GM19463 (cell line): ENCODE results near the gene PAQR6.

Experiments
- ATAC-seq: cut with Tn5 transposase; IDR thresholded peaks from one replicate; pipeline ENCODE4 v1.9.1; 2021; ENCODE audit warnings: mild to moderate bottlenecking, moderate library complexity; ENCODE audit not compliant: unreplicated experiment

PAQR6 gene

GRCh38 chr1:156263288-156263655 lies 15.4 kb upstream of the PAQR6 start:
- no peak for ATAC-seq

- no peak for ATAC-seq
These were observed 14.8 kb upstream of the PAQR6 start for GRCh38 chr1:156262461-156263287.

- ATAC-seq: no peak
These were observed 13.0 kb upstream of the PAQR6 start for GRCh38 chr1:156260896-156261295.

GRCh38 chr1:156259805-156260204 lies 11.9 kb upstream of the PAQR6 start:
- no peak for ATAC-seq

GRCh38 chr1:156258859-156259258 lies 11.0 kb upstream of the PAQR6 start:
- ATAC-seq: no peak

GRCh38 chr1:156257711-156258110 lies 9.9 kb upstream of the PAQR6 start:
- no peak for ATAC-seq

GRCh38 chr1:156253634-156254033 lies 5.8 kb upstream of the PAQR6 start:
- ATAC-seq: no peak

- no peak for ATAC-seq
These were observed 3.7 kb upstream of the PAQR6 start for GRCh38 chr1:156251527-156251926.

GRCh38 chr1:156249593-156249992 lies 1.7 kb upstream of the PAQR6 start:
- no peak for ATAC-seq

GRCh38 chr1:156248323-156248683 lies 447 bp upstream of the PAQR6 start:
- ATAC-seq: no peak

- ATAC-seq: no peak
These were observed 936 bp downstream of the PAQR6 start for GRCh38 chr1:156246781-156247459.

GRCh38 chr1:156246241-156246780 lies 1.5 kb downstream of the PAQR6 start:
- no peak for ATAC-seq

- no peak for ATAC-seq
These were observed 2.2 kb downstream of the PAQR6 start for GRCh38 chr1:156245451-156246232.

GRCh38 chr1:156244712-156245111 lies 3.1 kb downstream of the PAQR6 start:
- no peak for ATAC-seq

GRCh38 chr1:156244126-156244525 lies 3.7 kb downstream of the PAQR6 start:
- ATAC-seq: no peak

- ATAC-seq: no peak
These were observed 5.1 kb downstream of the PAQR6 start for GRCh38 chr1:156242738-156243137.

- ATAC-seq: no peak
These were observed 5.9 kb downstream of the PAQR6 start, which contains the start of gene BGLAP for GRCh38 chr1:156241926-156242325. Gene BGLAP, plus strand, starts transcription at chr1:156242184. Its CDS starts 48 bp downstream, at chr1:156242232.

- no peak for ATAC-seq
These were observed 6.5 kb downstream of the PAQR6 start for GRCh38 chr1:156241311-156241811.

- no peak for ATAC-seq
These were observed 9.6 kb downstream of the PAQR6 start for GRCh38 chr1:156238248-156238647.

- ATAC-seq: no peak
These were observed 11.7 kb downstream of the PAQR6 start for GRCh38 chr1:156236164-156236563.
